ENCODE results near the gene TFAM. TPM values are rescaled to one million over a fixed set of nuclear protein-coding genes. Genes with fewer than 3 reads are reported as not detected.

Gene TFAM
- total RNA-seq, 1 experiment from 2014 or later, result 57.6 TPM

GRCh38 chr10:58384095-58384494 lies 1.1 kb upstream of the TFAM start:
- RAD21 ChIA-PET (ENCODE audit: low non-redundant PET in 1 of 2, low total read pairs in 2 of 2, uncharacterized antibody in 2 of 2, unreplicated experiment in 2 of 2), result no interaction called here
- Histone ChIP-seq H2AFZ (ENCODE audit: low read depth, low read length, poor library complexity, severe bottlenecking) (peak overlapping the region; percentile 50), H3K4me2 (ENCODE audit: low read length) (peak overlapping the region; percentile 79), H3K9me3 (ENCODE audit: control insufficient read depth in 1 of 2, insufficient read depth in 1 of 2, low read depth in 1 of 2, low read length in 2 of 2) (no peaks in the 10 kb centered on the region), H3K36me3 (ENCODE audit: control insufficient read depth in 1 of 2, insufficient read depth in 2 of 2, low read length in 2 of 2) (peaks cover 10 to 18% of the 10 kb centered on the region in 2 experiments; a peak in 3 of 4 replicates), H3K27ac (ENCODE audit: low read depth, low read length) (no peak overlapping the region), H3K9ac (ENCODE audit: low read length) (peak overlapping the region; percentile 93; the same call in 1 of the 2 replicates), H4K20me1 (ENCODE audit: insufficient read depth) (no peaks in the 10 kb centered on the region), H3K4me3 (replicated peaks in 1 of 2; ENCODE audit: low read depth in 1 of 2, low read length in 2 of 2) (peak overlapping the region in 1 of 2 experiments; percentile 94; a peak in 3 of 4 replicates), H3K9me2 (ENCODE audit: insufficient read depth) (no peaks in the 10 kb centered on the region), H3K27me3 (ENCODE audit: insufficient read depth, low read length) (no peaks in the 10 kb centered on the region), H3K4me1 (ENCODE audit: control insufficient read depth in 1 of 2, insufficient read depth in 2 of 2, low read length in 2 of 2) (peaks cover 12 to 14% of the 10 kb centered on the region in 2 experiments), H3K79me2 (ENCODE audit: insufficient read depth, low read length) (peaks cover 39% of the 10 kb centered on the region)
- TF ChIP-seq, protein P1, sequence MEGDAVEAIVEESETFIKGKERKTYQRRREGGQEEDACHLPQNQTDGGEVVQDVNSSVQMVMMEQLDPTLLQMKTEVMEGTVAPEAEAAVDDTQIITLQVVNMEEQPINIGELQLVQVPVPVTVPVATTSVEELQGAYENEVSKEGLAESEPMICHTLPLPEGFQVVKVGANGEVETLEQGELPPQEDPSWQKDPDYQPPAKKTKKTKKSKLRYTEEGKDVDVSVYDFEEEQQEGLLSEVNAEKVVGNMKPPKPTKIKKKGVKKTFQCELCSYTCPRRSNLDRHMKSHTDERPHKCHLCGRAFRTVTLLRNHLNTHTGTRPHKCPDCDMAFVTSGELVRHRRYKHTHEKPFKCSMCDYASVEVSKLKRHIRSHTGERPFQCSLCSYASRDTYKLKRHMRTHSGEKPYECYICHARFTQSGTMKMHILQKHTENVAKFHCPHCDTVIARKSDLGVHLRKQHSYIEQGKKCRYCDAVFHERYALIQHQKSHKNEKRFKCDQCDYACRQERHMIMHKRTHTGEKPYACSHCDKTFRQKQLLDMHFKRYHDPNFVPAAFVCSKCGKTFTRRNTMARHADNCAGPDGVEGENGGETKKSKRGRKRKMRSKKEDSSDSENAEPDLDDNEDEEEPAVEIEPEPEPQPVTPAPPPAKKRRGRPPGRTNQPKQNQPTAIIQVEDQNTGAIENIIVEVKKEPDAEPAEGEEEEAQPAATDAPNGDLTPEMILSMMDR (IDR thresholded peaks at IDR 0.05 in 2 of 3, conservative IDR thresholded peaks at IDR 0.05 in 1 of 3; ENCODE audit: borderline replicate concordance in 1 of 3, insufficient read depth in 1 of 3, low read depth in 2 of 3, low read length in 2 of 3), result no peak
- TF ChIP-seq TCF7L2 (IDR thresholded peaks at IDR 0.05; ENCODE audit: borderline replicate concordance, extremely low read depth, insufficient read depth, insufficient read length), result no peak
- no peak for TF ChIP-seq CEBPB (IDR thresholded peaks at IDR 0.05; ENCODE audit: low read depth)
- no peak for TF ChIP-seq EZH2 (IDR thresholded peaks at IDR 0.05)
- TF ChIP-seq ZNF274 (IDR thresholded peaks at IDR 0.05; ENCODE audit: low read depth, low read length), result no peak
- TF ChIP-seq CBX3 (IDR thresholded peaks at IDR 0.05; ENCODE audit: low read depth), result no peak
- TF ChIP-seq, protein P2, sequence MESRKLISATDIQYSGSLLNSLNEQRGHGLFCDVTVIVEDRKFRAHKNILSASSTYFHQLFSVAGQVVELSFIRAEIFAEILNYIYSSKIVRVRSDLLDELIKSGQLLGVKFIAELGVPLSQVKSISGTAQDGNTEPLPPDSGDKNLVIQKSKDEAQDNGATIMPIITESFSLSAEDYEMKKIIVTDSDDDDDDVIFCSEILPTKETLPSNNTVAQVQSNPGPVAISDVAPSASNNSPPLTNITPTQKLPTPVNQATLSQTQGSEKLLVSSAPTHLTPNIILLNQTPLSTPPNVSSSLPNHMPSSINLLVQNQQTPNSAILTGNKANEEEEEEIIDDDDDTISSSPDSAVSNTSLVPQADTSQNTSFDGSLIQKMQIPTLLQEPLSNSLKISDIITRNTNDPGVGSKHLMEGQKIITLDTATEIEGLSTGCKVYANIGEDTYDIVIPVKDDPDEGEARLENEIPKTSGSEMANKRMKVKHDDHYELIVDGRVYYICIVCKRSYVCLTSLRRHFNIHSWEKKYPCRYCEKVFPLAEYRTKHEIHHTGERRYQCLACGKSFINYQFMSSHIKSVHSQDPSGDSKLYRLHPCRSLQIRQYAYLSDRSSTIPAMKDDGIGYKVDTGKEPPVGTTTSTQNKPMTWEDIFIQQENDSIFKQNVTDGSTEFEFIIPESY (IDR thresholded peaks at IDR 0.05; ENCODE audit: extremely low read depth, insufficient replicate concordance, low read length), result no peak
- TF ChIP-seq SIN3A (IDR thresholded peaks at IDR 0.05; ENCODE audit: low read depth), result no peak
- no TSS peak for BruUV-seq (replicated peaks)
- intact Hi-C loops (cut with micrococcal nuclease), result loop anchor here (2.0 kb wide), 1 partner anchor 85 kb away; no protein-coding TSS in a partner anchor
- no peak for ATAC-seq
- CTCF ChIA-PET, result interaction anchor here (1.2 to 1.6 kb wide), 2 partner anchors 84 to 207 kb away, joined by 4 to 10 read pairs; no protein-coding TSS in a partner anchor
- DNase-seq (ENCODE audit: low read depth, low spot score), result no peak
- POLR2A ChIA-PET, result interaction anchor here (1.4 to 2.0 kb wide), 2 partner anchors 34 to 50 kb away, joined by 3 to 5 read pairs; partner anchors contain the start of gene UBE2D1

Measured in HCT116 (cell line).